HCT116 (cell line): Measurements from ENCODE around the gene DIP2C. TPM values are rescaled to one million over a fixed set of nuclear protein-coding genes. Genes with fewer than 3 reads are reported as not detected.

Experiments
- ATAC-seq: fragments of 200-7000 bp; cut with Tn5 transposase; 2 replicates; pipeline ENCODE4 v1.9.1; 2020; ENCODE audit warnings: mild to moderate bottlenecking, moderate library complexity
- BruUV-seq: library from RNA; stranded (reverse); fragments of 400-500 nt; replicated peaks from 2 replicates; lab custom pipeline; 2021; lab: Mats Ljungman, UMichigan
- CTCF ChIA-PET: fragments of 300-600 bp; sonication (Branson Sonifier 250); formaldehyde crosslinking; loops from one replicate; lab custom pipeline; 2021; ENCODE audit warnings: antibody characterized with exemption; lab: Charles Lee
- POLR2A ChIA-PET: fragments of 300-600, 350-600 bp; sonication (Branson Sonifier 250); formaldehyde crosslinking; loops from one replicate; lab custom pipeline; 2021; ENCODE audit warnings: antibody characterized with exemption; lab: Charles Lee
- RAD21 ChIA-PET, 2 experiments: fragments of 300-600 bp; sonication (Branson Sonifier 250); formaldehyde crosslinking; loops; one replicate each; lab custom pipeline; 2023; ENCODE audit warnings: low total read pairs in 2 of 2; ENCODE audit not compliant: uncharacterized antibody in 2 of 2, unreplicated experiment in 2 of 2, low non-redundant PET in 1 of 2; lab: Charles Lee
- DNase-seq: peaks from one replicate; pipeline ENCODE4 v3.0.0-alpha.2; 2010; ENCODE audit warnings: low read depth, low spot score
- H2AFZ ChIP-seq: fragments of 200-600 bp; shearing (Covaris generic), sonication (generic); 2 replicates; pipeline ENCODE4 v1.6.1; 2017; ENCODE audit warnings: low read depth, mixed run types, mixed read lengths, antibody characterized with exemption, low read length; ENCODE audit not compliant: poor library complexity, severe bottlenecking
- H3K27ac ChIP-seq: 2 replicates; pipeline ENCODE4 v1.5.1; 2012; ENCODE audit warnings: low read depth, low read length
- H3K27me3 ChIP-seq: fragments of 200-600 bp; sonication (generic); 2 replicates; pipeline ENCODE4 v1.6.1; 2016; ENCODE audit warnings: mixed run types, low read length, mixed read lengths; ENCODE audit not compliant: insufficient read depth
- H3K36me3 ChIP-seq, 2 experiments: fragments of 200-500 bp in 1 of 2; fragments of 200-600 bp in 1 of 2; sonication (Bioruptor generic) in 1 of 2; sonication (generic) in 1 of 2; 2 replicates each; pipeline versions ENCODE4 v1.5.1 to v1.6.1; 2014 to 2016; ENCODE audit warnings: low read length in 2 of 2, inconsistent platforms in 1 of 2, mixed read lengths in 1 of 2, mixed run types in 1 of 2; ENCODE audit not compliant: insufficient read depth in 2 of 2, control insufficient read depth in 1 of 2
- H3K4me1 ChIP-seq, 2 experiments: fragments of 200-600 bp in 1 of 2; sonication (generic) in 1 of 2; 2 replicates each; pipeline versions ENCODE4 v1.5.1 to v1.6.1; 2012 to 2017; ENCODE audit warnings: low read length in 2 of 2, inconsistent platforms in 1 of 2, mild to moderate bottlenecking in 1 of 2, mixed read lengths in 1 of 2, mixed run types in 1 of 2, moderate library complexity in 1 of 2; ENCODE audit not compliant: insufficient read depth in 2 of 2, control insufficient read depth in 1 of 2
- H3K4me2 ChIP-seq: fragments of 200-600 bp; sonication (generic); 2 replicates; pipeline ENCODE4 v1.6.1; 2017; ENCODE audit warnings: mixed run types, low read length, mixed read lengths
- H3K4me3 ChIP-seq, 2 experiments: fragments of 200-600 bp in 1 of 2; sonication (generic) in 1 of 2; replicated peaks in 1 of 2; 2 replicates each; pipeline ENCODE4 v1.5.1; 2011 to 2016; ENCODE audit warnings: low read length in 2 of 2, control low read depth in 1 of 2, low read depth in 1 of 2, mild to moderate bottlenecking in 1 of 2, mixed read lengths in 1 of 2, mixed run types in 1 of 2
- H3K79me2 ChIP-seq: fragments of 200-600 bp; sonication (generic); 2 replicates; pipeline ENCODE4 v1.6.1; 2017; ENCODE audit warnings: mild to moderate bottlenecking, mixed run types, low read length, moderate library complexity, mixed read lengths; ENCODE audit not compliant: insufficient read depth
- H3K9ac ChIP-seq: fragments of 200-600 bp; sonication (generic); 2 replicates; pipeline ENCODE4 v1.6.1; 2016; ENCODE audit warnings: low read length, mixed read lengths
- H3K9me2 ChIP-seq: fragments of 200-600 bp; sonication (generic), shearing (Covaris generic); 2 replicates; pipeline ENCODE4 v1.6.1; 2017; ENCODE audit warnings: mixed run types, mild to moderate bottlenecking, moderate library complexity; ENCODE audit not compliant: insufficient read depth
- H3K9me3 ChIP-seq, 2 experiments: fragments of 200-500 bp in 1 of 2; fragments of 200-600 bp in 1 of 2; sonication (Bioruptor generic) in 1 of 2; sonication (generic) in 1 of 2; 2 replicates each; pipeline ENCODE4 v1.6.1; 2014 to 2017; ENCODE audit warnings: low read length in 2 of 2, mixed read lengths in 2 of 2, inconsistent platforms in 1 of 2, low read depth in 1 of 2, mild to moderate bottlenecking in 1 of 2, mixed run types in 1 of 2, moderate library complexity in 1 of 2; ENCODE audit not compliant: control insufficient read depth in 1 of 2, insufficient read depth in 1 of 2
- H4K20me1 ChIP-seq: fragments of 200-600 bp; sonication (generic), shearing (Covaris generic); 2 replicates; pipeline ENCODE4 v1.6.1; 2017; ENCODE audit warnings: mixed run types, mild to moderate bottlenecking, moderate library complexity; ENCODE audit not compliant: insufficient read depth
- CBX3 ChIP-seq: IDR thresholded peaks from 2 replicates; pipeline ENCODE4 v1.6.1; 2012; ENCODE audit warnings: low read depth
- CEBPB ChIP-seq: IDR thresholded peaks from 2 replicates; pipeline ENCODE4 v1.6.1; 2012; ENCODE audit warnings: low read depth
- EGR1 ChIP-seq: IDR thresholded peaks from 2 replicates; pipeline ENCODE4 v1.6.1; 2012; ENCODE audit warnings: low read depth
- EZH2 ChIP-seq: fragments of 200-600 bp; sonication (generic); IDR thresholded peaks from 2 replicates; pipeline ENCODE4 v1.6.1; 2017; ENCODE audit warnings: antibody characterized with exemption, mixed run types
- JUND ChIP-seq: IDR thresholded peaks from 2 replicates; pipeline ENCODE4 v1.6.1; 2012
- POLR2A ChIP-seq: IDR thresholded peaks from 2 replicates; pipeline ENCODE4 v1.7.0; 2011; ENCODE audit warnings: borderline replicate concordance; ENCODE audit not compliant: insufficient read depth, insufficient read length; ENCODE audit errors: extremely low read depth
- POLR2AphosphoS5 ChIP-seq: IDR thresholded peaks from 2 replicates; pipeline ENCODE4 v1.6.1; 2011; ENCODE audit warnings: mild to moderate bottlenecking, low read depth, low read length, moderate library complexity
- RAD21 ChIP-seq: IDR thresholded peaks from 2 replicates; pipeline ENCODE4 v1.6.1; 2012; ENCODE audit warnings: low read depth, mild to moderate bottlenecking
- SP1 ChIP-seq: IDR thresholded peaks from 2 replicates; pipeline ENCODE4 v1.6.1; 2012; ENCODE audit warnings: low read depth
- SRF ChIP-seq: IDR thresholded peaks from 2 replicates; pipeline ENCODE4 v1.6.1; 2012; ENCODE audit warnings: low read depth
- TCF7L2 ChIP-seq: IDR thresholded peaks from 2 replicates; pipeline ENCODE4 v1.7.0; 2011; ENCODE audit warnings: borderline replicate concordance, inconsistent platforms; ENCODE audit not compliant: insufficient read depth, insufficient read length; ENCODE audit errors: extremely low read depth
- YY1 ChIP-seq: IDR thresholded peaks from 2 replicates; pipeline ENCODE4 v1.6.1; 2011; ENCODE audit warnings: low read length, low read depth, moderate library complexity, mild to moderate bottlenecking; ENCODE audit not compliant: insufficient replicate concordance; ENCODE audit errors: extremely low read depth
- ZFX ChIP-seq: fragments of 450-650 bp; IDR thresholded peaks from 2 replicates; pipeline ENCODE4 v1.6.1; 2017
- intact Hi-C: fragments of 100-400 bp; cut with micrococcal nuclease; formaldehyde crosslinking; loops from 2 replicates; pipeline ENCODE4 v1.10.0; 2022
- total RNA-seq: library from RNA; stranded (reverse); gene quantifications from one replicate; pipeline ENCODE4 v1.2.1, GENCODE V29; 2021; ENCODE audit not compliant: unreplicated experiment
- TF ChIP-seq, protein P1 (sequence below): IDR thresholded peaks from 2 replicates; pipeline ENCODE4 v1.6.1; 2012
- TF ChIP-seq, protein P2 (sequence below): IDR thresholded peaks from 2 replicates; pipeline ENCODE4 v1.6.1; 2012; ENCODE audit warnings: low read depth
- TF ChIP-seq, protein P3 (sequence below), 3 experiments: fragments of 200-600 bp in 1 of 3; sonication (generic) in 1 of 3; IDR thresholded peaks in 2 of 3; conservative IDR thresholded peaks in 1 of 3; 2 replicates each; pipeline ENCODE4 v1.5.1; 2012 to 2017; ENCODE audit warnings: low read depth in 2 of 3, low read length in 2 of 3, antibody characterized with exemption in 1 of 3, borderline replicate concordance in 1 of 3, control low read depth in 1 of 3, mild to moderate bottlenecking in 1 of 3, mixed read lengths in 1 of 3, mixed run types in 1 of 3, moderate library complexity in 1 of 3; ENCODE audit not compliant: insufficient read depth in 1 of 3
- TF ChIP-seq, protein P4 (sequence below): IDR thresholded peaks from 2 replicates; pipeline ENCODE4 v1.6.1; 2012

Gene DIP2C
- total RNA-seq, 1 experiment from 2014 or later = 15.4 TPM

DNA sequence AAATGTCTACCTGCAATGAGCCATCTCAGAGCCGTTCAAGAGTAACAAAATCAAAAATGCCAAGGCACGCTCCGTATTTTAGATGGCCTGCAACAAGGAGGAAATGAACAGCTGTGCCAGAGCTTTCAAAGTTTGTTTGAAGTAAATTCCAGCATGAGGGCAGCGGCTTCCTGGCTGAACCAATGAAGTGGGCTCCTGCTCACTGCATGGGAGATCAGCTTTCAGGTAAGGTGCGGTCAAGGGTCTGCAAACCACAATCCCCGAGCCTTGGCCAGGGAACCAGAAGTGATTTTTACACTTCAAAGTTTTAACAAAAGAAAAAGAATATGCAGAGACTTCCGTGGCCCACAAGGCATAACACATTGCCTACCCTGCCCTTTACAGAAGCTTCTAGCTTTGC is 120.6 kb downstream of the DIP2C start:
- H3K4me3 ChIP-seq = no peak overlapping the region
- no peak overlapping the region for H3K27ac ChIP-seq
- no peaks in the 10 kb centered on the region; the same call in 1 of the 2 replicates for H4K20me1 ChIP-seq
- no peaks in the 10 kb centered on the region for H3K4me1 ChIP-seq
- no peaks in the 10 kb centered on the region for H3K27me3 ChIP-seq
- ChIA-PET CTCF (no interaction called here), RAD21 (no interaction called here)
- BruUV-seq = no TSS peak
- no peak overlapping the region for H3K4me2 ChIP-seq
- no peak overlapping the region for H3K9ac ChIP-seq
- H3K79me2 ChIP-seq = no peaks in the 10 kb centered on the region
- H3K9me3 ChIP-seq = peaks cover 0 to 4% of the 10 kb centered on the region in 2 experiments; a peak in 1 of 4 replicates
- ATAC-seq = no peak
- intact Hi-C loops = no loop called here
- TF ChIP-seq, protein P1, sequence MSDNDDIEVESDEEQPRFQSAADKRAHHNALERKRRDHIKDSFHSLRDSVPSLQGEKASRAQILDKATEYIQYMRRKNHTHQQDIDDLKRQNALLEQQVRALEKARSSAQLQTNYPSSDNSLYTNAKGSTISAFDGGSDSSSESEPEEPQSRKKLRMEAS = no peak
- TF ChIP-seq JUND (no peak), RAD21 (no peak), EGR1 (no peak), EZH2 (no peak), POLR2A (no peak), TCF7L2 (no peak), YY1 (no peak), POLR2AphosphoS5 (no peak), SRF (no peak), SP1 (no peak), CEBPB (no peak), ZFX (no peak), CBX3 (no peak)
- TF ChIP-seq, protein P2, sequence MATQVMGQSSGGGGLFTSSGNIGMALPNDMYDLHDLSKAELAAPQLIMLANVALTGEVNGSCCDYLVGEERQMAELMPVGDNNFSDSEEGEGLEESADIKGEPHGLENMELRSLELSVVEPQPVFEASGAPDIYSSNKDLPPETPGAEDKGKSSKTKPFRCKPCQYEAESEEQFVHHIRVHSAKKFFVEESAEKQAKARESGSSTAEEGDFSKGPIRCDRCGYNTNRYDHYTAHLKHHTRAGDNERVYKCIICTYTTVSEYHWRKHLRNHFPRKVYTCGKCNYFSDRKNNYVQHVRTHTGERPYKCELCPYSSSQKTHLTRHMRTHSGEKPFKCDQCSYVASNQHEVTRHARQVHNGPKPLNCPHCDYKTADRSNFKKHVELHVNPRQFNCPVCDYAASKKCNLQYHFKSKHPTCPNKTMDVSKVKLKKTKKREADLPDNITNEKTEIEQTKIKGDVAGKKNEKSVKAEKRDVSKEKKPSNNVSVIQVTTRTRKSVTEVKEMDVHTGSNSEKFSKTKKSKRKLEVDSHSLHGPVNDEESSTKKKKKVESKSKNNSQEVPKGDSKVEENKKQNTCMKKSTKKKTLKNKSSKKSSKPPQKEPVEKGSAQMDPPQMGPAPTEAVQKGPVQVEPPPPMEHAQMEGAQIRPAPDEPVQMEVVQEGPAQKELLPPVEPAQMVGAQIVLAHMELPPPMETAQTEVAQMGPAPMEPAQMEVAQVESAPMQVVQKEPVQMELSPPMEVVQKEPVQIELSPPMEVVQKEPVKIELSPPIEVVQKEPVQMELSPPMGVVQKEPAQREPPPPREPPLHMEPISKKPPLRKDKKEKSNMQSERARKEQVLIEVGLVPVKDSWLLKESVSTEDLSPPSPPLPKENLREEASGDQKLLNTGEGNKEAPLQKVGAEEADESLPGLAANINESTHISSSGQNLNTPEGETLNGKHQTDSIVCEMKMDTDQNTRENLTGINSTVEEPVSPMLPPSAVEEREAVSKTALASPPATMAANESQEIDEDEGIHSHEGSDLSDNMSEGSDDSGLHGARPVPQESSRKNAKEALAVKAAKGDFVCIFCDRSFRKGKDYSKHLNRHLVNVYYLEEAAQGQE = no peak
- TF ChIP-seq, protein P3, sequence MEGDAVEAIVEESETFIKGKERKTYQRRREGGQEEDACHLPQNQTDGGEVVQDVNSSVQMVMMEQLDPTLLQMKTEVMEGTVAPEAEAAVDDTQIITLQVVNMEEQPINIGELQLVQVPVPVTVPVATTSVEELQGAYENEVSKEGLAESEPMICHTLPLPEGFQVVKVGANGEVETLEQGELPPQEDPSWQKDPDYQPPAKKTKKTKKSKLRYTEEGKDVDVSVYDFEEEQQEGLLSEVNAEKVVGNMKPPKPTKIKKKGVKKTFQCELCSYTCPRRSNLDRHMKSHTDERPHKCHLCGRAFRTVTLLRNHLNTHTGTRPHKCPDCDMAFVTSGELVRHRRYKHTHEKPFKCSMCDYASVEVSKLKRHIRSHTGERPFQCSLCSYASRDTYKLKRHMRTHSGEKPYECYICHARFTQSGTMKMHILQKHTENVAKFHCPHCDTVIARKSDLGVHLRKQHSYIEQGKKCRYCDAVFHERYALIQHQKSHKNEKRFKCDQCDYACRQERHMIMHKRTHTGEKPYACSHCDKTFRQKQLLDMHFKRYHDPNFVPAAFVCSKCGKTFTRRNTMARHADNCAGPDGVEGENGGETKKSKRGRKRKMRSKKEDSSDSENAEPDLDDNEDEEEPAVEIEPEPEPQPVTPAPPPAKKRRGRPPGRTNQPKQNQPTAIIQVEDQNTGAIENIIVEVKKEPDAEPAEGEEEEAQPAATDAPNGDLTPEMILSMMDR (IDR thresholded peaks at IDR 0.05 in 2 of 3, conservative IDR thresholded peaks at IDR 0.05 in 1 of 3; ENCODE audit: borderline replicate concordance in 1 of 3, insufficient read depth in 1 of 3, low read depth in 2 of 3, low read length in 2 of 3) = no peak
- TF ChIP-seq, protein P4, sequence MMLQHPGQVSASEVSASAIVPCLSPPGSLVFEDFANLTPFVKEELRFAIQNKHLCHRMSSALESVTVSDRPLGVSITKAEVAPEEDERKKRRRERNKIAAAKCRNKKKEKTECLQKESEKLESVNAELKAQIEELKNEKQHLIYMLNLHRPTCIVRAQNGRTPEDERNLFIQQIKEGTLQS = no peak
- TF ChIP-seq, all 23 proteins: peak for 0
- POLR2A ChIA-PET = no interaction called here
- H2AFZ ChIP-seq = no peak overlapping the region
- no peak for DNase-seq
- H3K9me2 ChIP-seq = no peaks in the 10 kb centered on the region
- no peaks in the 10 kb centered on the region for H3K36me3 ChIP-seq
